Effector CD8-positive, alpha-beta T cell (primary cell): ENCODE measurements around the gene KRTCAP2.
"Not testable (repeated sequence)": the region's sequence is repeated elsewhere in the genome, so short reads cannot be mapped to it uniquely, and the experiment has no call there.

ENCODE experiments used
- DNase-seq: peaks from one replicate; lab custom pipeline; 2025; lab: John Stamatoyannopoulos, UW

Gene KRTCAP2

GRCh38 chr1:155199792-155200191 is 26.7 kb upstream of the KRTCAP2 start:
- DNase-seq = no peak

- DNase-seq = no peak
These were observed 25.4 kb upstream of the KRTCAP2 start for GRCh38 chr1:155198547-155198906.

DNA sequence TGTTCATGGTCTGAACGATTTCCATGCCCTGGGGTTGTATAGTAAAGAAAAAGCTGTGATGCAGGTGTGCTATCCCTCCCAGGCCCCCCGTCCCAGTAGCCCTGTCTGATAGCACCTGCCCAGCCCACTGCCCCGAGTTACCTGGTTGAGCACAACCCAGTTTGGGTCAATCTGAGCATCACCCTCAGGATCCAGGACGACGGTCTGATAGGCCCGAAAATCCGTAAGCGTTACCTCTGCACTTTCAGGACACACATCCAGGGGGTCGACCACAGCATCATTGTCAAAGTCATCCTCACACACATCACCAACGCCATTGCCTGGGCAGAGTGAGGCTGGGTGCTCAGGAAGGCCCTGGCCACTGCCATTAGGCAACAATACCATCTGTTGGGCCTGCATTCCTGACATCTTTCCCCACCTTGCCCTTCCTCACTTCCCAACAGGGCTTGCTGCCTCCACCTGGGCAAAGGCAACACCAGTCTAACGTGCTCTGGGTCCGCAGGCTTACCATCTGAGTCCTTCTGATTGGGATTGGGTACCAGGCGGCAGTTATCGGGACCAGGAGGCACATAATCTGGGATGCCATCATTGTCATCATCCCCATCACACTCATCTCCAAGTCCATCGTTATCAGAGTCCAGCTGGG is 24.9 kb upstream of the KRTCAP2 start:
- no peak for DNase-seq

DNA sequence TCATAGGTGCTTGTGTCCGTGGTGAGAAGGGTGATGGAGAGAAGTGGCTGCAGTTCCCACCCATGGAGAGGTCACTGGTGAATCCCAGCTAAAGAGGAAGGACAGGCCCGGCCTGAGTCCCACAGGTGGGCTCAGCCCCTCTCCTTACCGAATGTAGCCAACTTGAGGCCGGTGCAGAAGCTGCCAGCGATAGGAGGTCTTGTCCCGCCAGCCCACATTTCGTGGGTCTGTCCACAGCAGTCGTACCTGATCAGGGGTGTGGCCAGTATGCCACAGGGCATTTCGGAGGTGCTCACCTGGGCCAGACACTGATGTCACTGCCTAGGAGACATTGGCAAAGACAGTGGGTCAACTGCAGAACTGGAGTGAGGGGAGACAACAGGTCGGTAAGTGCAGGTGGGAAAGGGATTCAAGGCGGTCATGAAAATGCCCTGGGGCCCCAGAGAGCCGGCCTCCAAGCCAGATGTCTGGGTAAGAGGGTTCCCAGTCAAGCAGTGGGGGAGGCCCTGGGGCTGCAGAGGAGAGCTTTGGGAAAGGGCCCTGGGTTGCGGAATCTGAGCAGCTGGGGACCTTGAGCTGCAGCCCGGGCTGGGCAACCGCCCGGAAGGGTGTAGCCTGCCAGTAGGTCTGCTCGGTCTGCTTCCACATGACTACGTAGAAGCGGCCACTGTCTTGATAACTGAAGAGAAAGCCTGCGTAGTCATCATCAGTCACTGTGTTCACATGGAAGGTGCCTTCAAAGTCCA is 24.0 kb upstream of the KRTCAP2 start:
- no peak for DNase-seq

- DNase-seq = no peak
These were observed 23.2 kb upstream of the KRTCAP2 start for GRCh38 chr1:155196103-155196892.

DNA sequence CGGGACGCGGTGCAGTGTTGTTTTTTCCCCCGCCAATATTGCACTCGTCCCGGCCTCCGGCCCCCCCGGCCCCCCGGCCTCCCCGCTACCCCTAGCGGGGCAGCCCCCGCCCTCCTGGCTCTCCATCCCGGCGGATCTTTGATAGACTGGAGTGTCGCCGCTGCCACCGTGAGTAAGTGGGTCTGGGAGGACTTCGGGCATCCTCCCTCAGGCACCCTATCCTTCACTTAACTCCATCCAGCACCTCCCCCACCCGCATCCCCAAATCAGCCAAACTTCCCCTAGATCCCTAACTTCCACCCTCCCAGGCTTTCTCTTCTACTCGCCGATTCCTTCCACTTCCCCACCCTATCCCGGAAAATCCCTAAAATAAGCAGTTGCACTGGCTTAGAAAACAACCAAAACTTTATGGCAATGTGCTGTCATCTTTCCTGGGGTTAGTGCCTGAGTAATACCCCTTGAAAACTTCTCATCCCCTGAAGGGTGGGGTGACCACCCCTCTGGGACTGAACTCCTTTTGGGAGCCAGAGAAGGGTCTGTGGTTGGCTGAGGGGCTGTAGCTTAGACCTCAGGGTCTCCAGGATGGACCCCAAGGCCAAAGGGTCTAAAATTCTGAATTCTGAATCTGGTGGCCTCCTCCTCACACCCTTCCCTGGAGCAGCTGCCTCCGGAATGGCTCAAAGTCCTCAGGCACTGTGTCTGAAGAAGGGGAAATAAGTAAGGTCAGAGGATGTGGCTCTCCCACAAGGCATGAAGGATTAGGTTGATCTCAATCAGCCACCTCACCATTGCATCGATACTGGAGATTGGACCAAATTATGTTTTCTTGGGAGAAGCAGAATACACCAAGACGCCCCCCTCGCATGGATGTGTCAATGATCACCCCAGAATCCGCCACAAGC is 22.3 kb upstream of the KRTCAP2 start:
- no peak for DNase-seq

- not testable (repeated sequence) for DNase-seq
These were observed 20.8 kb upstream of the KRTCAP2 start for GRCh38 chr1:155193991-155194240.

- DNase-seq = peak; percentile 44
These were observed 20.3 kb upstream of the KRTCAP2 start for GRCh38 chr1:155193275-155193990.

- no peak for DNase-seq
These were observed 19.5 kb upstream of the KRTCAP2 start for GRCh38 chr1:155192346-155193274.

DNA sequence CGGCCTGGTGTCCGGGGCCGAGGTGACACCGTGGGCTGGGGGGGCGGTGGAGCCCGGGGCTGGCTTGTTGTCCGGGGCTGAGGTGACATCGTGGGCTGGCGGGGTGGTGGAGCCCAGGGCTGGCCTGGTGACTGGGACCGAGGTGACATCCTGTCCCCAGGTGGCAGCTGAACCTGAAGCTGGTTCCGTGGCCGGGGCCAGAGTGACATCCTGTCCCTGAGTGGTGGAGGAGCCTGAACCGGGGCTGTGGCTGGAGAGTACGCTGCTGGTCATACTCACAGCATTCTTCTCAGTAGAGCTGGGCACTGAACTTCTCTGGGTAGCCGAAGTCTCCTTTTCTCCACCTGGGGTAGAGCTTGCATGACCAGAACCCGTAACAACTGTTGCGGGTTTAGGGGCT is 18.8 kb upstream of the KRTCAP2 start:
- DNase-seq = no peak

DNA sequence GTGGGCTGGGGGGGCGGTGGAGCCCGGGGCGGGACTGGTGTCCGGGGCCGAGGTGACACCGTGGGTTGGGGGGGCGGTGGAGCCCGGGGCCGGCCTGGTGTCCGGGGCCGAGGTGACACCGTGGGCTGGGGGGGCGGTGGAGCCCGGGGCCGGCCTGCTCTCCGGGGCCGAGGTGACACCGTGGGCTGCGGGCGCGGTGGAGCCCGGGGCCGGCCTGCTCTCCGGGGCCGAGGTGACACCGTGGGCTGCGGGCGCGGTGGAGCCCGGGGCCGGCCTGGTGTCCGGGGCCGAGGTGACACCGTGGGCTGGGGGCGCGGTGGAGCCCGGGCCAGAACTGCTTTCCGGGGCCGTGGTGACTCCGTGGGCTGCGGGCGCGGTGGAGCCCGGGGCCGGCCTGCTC is 16.8 kb upstream of the KRTCAP2 start:
- DNase-seq = not testable (repeated sequence)

GRCh38 chr1:155188268-155188667 is 15.2 kb upstream of the KRTCAP2 start:
- no peak for DNase-seq

- DNase-seq = no peak
These were observed 14.4 kb upstream of the KRTCAP2 start for GRCh38 chr1:155187456-155187891.

- DNase-seq = no peak
These were observed 13.8 kb upstream of the KRTCAP2 start for GRCh38 chr1:155186794-155187455.

DNA sequence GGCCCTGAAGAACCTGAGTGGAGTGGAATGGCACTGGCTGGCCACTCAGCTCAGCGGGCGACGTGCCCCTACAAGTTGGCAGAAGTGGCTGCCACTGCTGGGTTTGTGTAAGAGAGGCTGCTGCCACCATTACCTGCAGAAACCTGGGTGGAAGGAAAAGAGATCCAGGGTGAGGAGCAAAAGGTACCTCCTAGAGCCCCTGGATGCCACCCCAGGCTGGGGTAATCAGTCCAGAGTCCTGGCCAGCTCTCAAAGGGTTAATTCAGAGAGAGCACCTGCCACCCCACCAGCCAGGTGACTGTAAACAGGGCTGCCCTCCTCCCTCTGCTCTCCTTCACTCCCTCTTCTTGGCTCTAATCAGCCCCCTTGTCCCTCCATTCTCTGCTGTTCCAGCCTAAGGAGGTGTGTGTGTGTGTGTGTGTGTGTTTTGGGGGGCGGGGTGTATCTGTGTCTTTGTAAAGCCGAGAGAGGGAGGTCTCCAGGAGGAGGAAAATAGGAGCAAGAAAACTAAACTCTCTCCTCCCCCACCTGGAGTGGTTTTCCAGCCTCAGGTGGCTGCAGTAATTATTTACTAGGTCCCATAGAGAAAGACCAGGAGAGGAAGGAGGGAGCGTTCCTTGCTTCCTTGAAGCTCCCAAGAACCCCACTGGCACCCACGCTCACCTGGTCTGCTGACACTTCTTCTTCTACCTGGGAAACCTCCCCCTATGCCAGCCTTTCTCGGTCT is 13.1 kb upstream of the KRTCAP2 start:
- DNase-seq = no peak

DNA sequence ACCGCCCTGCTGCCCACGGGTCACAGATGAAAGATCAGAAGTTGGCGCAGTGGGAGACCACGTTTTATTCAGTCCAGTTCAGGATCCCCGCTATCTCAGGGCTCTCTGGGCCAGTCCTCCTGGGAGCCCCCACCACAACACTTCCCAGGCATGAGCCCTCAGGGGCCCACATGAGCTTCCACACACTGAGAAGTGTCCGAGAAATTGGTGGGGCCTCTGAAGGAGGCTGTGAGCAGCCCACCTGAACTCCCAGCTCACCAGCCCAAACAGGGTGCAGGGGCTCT is 12.6 kb upstream of the KRTCAP2 start:
- DNase-seq = no peak

- DNase-seq = no peak
These were observed 12.0 kb upstream of the KRTCAP2 start for GRCh38 chr1:155184835-155185782.

DNA sequence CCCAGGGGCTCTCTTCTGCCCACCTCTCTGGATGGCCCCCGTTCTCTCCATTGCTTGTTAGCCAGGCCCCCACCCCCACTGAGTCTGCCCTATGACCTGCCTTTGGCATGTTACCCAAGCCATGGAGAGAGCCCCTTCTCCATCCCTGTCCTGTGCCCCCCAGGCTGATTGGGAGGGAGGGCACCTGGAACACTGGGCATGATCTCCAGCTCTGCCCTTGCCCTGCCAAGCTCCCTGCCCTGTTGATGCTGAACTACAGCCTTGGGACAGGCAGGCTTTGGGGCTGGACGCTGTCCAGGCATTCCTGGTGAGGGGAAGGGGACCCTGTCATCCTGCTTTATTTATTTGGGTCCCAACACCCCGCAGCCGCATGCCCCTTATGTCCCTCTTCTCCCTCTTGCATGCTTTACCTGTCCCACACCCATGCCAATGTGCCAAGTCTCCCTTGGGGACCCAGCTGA is 11.3 kb upstream of the KRTCAP2 start:
- no peak for DNase-seq
